Neuron (in vitro differentiated cells): ENCODE measurements around the gene TIMM17A.

Experiments
- H2AFZ ChIP-seq: one replicate; pipeline ENCODE4 v1.6.1; 2013; ENCODE audit warnings: low read depth, mild to moderate bottlenecking, inconsistent platforms, low read length, moderate library complexity
- H3K27me3 ChIP-seq: one replicate; pipeline ENCODE4 v1.6.1; 2013; ENCODE audit warnings: low read length; ENCODE audit not compliant: insufficient read depth
- H3K36me3 ChIP-seq: one replicate; pipeline ENCODE4 v1.6.1; 2013; ENCODE audit warnings: low read length; ENCODE audit not compliant: insufficient read depth
- H3K4me1 ChIP-seq: one replicate; pipeline ENCODE4 v1.6.1; 2013; ENCODE audit warnings: low read length; ENCODE audit not compliant: insufficient read depth
- H3K4me3 ChIP-seq: 2 replicates; pipeline ENCODE4 v1.5.1; 2013; ENCODE audit warnings: mild to moderate bottlenecking, low read length, moderate library complexity
- H3K9me3 ChIP-seq: one replicate; pipeline ENCODE4 v1.6.1; 2013; ENCODE audit warnings: low read length

TIMM17A gene

GRCh38 chr1:202005958-202006357 lies 50.7 kb downstream of the TIMM17A start:
- peaks cover 42% of the 10 kb centered on the region for H3K36me3 ChIP-seq
- H2AFZ ChIP-seq: no peak overlapping the region

DNA sequence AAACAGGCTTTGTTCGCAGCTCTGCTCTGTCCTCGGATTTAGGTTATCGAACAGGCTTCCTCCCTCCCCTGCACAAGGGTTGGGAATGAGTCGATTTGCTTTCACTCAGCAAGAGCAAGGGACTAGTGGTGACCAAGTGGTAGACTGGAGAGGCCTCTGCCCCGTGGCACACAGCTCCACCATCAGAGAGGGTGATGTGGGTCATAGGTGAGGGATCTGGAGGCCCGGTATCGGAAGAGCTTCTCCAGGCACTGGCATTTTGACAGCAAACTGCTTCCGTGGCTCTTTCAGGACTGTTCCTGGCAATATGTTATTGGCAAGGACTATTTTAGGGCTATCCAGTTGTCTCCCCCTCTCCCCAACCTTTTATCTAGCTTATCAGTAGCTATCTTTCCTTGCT lies 52.0 kb downstream of the TIMM17A start:
- H2AFZ ChIP-seq: no peak overlapping the region
- H3K36me3 ChIP-seq: peaks cover 33% of the 10 kb centered on the region
- H3K4me1 ChIP-seq: peaks cover 9% of the 10 kb centered on the region
- peaks cover 4% of the 10 kb centered on the region for H3K27me3 ChIP-seq
- H3K4me3 ChIP-seq: no peak overlapping the region
- H3K9me3 ChIP-seq: no peaks in the 10 kb centered on the region

More at GRCh38 chr1:202005958-202006357, 50.7 kb downstream of the TIMM17A start:
- Histone ChIP-seq H3K27me3 (no peaks in the 10 kb centered on the region), H3K4me3 (no peak overlapping the region), H3K4me1 (peaks cover 9% of the 10 kb centered on the region), H3K9me3 (no peaks in the 10 kb centered on the region)

DNA sequence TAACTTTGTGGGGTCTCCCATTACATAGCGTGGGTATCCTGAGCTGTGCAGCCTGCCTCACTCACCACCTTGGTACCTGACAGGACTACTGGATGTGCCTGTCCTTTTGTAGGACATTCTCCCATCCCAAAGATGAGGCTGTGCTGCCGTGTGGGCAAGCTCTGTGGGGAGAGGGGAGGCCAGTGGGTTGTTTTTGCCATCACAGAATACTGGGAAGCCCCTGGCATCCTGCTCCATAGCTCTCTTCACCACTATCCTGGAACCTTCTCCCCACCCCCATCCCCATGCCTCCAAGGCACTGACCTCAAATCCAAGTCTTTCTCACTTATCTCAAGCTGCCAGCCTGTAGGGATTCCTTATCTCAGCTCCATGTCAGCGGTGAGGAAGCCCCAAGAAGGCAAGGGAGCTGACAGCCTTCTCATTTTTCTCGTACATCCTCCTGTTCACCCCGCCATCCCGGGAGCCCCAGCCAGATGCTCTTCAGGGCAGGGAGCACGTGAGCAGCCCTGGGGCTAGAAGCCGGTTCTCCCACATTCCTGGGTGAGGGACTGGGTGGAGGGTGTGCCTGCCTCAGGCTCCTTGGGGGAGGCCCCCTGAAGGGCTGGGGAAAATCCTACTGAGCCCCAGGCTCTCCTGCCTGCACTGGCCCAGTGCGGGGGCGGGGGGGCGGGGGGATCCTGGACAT lies 52.6 kb downstream of the TIMM17A start:
- Histone ChIP-seq H3K27me3 (peaks cover 4% of the 10 kb centered on the region), H3K4me1 (peaks cover 9% of the 10 kb centered on the region), H3K36me3 (peaks cover 29% of the 10 kb centered on the region), H3K4me3 (no peak overlapping the region), H3K9me3 (no peaks in the 10 kb centered on the region), H2AFZ (no peak overlapping the region)

DNA sequence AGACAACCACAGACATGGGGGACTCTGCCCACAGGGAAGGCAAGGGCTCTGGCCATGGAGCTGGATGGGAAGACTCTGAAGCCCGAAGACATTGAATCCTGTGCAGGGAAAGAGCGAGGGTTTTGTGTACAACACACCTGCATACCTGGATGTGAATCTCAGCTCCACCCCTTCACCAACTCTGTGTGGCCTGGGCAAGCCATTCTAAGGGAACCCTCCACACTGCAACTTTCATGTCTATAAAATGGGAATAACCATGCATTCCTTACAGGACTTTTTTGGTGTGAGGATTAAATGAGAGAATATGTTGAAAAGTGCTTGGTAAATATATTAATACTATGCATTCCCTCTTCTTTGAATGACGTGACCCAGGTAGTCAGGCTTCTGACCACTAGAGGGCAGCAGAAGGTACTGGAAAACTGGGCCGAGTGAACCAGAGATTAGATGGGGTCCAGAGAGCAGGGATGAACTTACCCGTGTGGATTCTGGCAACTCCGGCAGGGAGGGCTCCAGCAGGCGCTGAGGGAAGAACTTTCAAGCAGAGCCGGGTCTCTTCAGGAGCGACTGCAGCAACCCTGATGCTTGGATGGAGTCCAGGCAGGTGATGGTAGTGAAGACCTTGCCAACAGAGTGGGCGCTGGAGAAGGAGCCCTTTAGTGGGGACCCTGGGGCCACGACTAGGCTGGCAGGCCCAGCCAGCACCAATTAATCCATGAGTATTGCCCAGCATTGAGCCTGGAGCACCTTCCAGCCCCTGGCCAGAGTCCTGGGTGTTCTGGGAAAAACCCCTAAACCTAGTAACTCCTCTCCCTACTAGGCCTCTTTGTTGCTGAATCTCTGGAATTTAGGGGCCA lies 54.2 kb downstream of the TIMM17A start:
- H3K36me3 ChIP-seq: peaks cover 16% of the 10 kb centered on the region
- H2AFZ ChIP-seq: no peak overlapping the region
- H3K4me1 ChIP-seq: peaks cover 9% of the 10 kb centered on the region
- H3K4me3 ChIP-seq: no peak overlapping the region
- peaks cover 4% of the 10 kb centered on the region for H3K27me3 ChIP-seq
- no peaks in the 10 kb centered on the region for H3K9me3 ChIP-seq

- Histone ChIP-seq H3K9me3 (no peaks in the 10 kb centered on the region), H3K36me3 (peaks cover 7% of the 10 kb centered on the region), H2AFZ (no peak within 1 kb of the TSS), H3K4me3 (no peak within 1 kb of the TSS), H3K27me3 (peaks cover 4% of the 10 kb centered on the region), H3K4me1 (peaks cover 9% of the 10 kb centered on the region)
Observed at GRCh38 chr1:202010180-202011015, 55.1 kb downstream of the TIMM17A start, which contains the start of gene ELF3. Gene ELF3 (plus strand): TSS chr1:202010587. CDS start chr1:202011137, 550 bp downstream.

GRCh38 chr1:202011994-202012393 lies 56.7 kb downstream of the TIMM17A start:
- H3K36me3 ChIP-seq: no peaks in the 10 kb centered on the region
- H3K27me3 ChIP-seq: peaks cover 4% of the 10 kb centered on the region
- H2AFZ ChIP-seq: no peak overlapping the region
- H3K4me3 ChIP-seq: no peak overlapping the region
- no peaks in the 10 kb centered on the region for H3K9me3 ChIP-seq
- peaks cover 9% of the 10 kb centered on the region for H3K4me1 ChIP-seq

- Histone ChIP-seq H3K27me3 (peaks cover 4% of the 10 kb centered on the region), H3K4me1 (peaks cover 9% of the 10 kb centered on the region), H3K36me3 (no peaks in the 10 kb centered on the region), H3K4me3 (no peak overlapping the region), H2AFZ (no peak overlapping the region), H3K9me3 (no peaks in the 10 kb centered on the region)
Observed at GRCh38 chr1:202012544-202013478, 57.5 kb downstream of the TIMM17A start.

DNA sequence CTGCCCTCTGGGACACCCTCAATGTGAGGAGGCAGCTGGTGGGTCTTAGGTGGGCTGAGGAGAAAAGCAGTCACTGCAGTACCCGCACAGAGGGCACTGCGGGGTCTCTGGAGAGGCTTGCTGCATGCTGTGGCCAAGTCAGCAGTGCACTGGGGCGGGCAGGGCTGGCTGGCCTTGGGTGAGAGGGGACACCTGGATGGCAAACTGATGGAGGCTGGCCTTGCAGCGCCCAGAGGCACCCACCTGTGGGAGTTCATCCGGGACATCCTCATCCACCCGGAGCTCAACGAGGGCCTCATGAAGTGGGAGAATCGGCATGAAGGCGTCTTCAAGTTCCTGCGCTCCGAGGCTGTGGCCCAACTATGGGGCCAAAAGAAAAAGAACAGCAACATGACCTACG lies 58.3 kb downstream of the TIMM17A start:
- H3K4me3 ChIP-seq: no peak overlapping the region
- peaks cover 4% of the 10 kb centered on the region for H3K27me3 ChIP-seq
- peaks cover 9% of the 10 kb centered on the region for H3K4me1 ChIP-seq
- no peak overlapping the region for H2AFZ ChIP-seq
- H3K36me3 ChIP-seq: no peaks in the 10 kb centered on the region
- H3K9me3 ChIP-seq: no peaks in the 10 kb centered on the region

- Histone ChIP-seq H2AFZ (no peak overlapping the region), H3K27me3 (peaks cover 4% of the 10 kb centered on the region), H3K4me1 (peaks cover 9% of the 10 kb centered on the region), H3K9me3 (no peaks in the 10 kb centered on the region), H3K4me3 (no peak overlapping the region), H3K36me3 (no peaks in the 10 kb centered on the region)
Observed at GRCh38 chr1:202014060-202014459, 58.8 kb downstream of the TIMM17A start.

- no peaks in the 10 kb centered on the region for H3K9me3 ChIP-seq
- H3K4me3 ChIP-seq: no peak overlapping the region
- no peak overlapping the region for H2AFZ ChIP-seq
- no peaks in the 10 kb centered on the region for H3K36me3 ChIP-seq
- peaks cover 4% of the 10 kb centered on the region for H3K4me1 ChIP-seq
- H3K27me3 ChIP-seq: peaks cover 4% of the 10 kb centered on the region
Observed at GRCh38 chr1:202014915-202015661, 59.8 kb downstream of the TIMM17A start.

DNA sequence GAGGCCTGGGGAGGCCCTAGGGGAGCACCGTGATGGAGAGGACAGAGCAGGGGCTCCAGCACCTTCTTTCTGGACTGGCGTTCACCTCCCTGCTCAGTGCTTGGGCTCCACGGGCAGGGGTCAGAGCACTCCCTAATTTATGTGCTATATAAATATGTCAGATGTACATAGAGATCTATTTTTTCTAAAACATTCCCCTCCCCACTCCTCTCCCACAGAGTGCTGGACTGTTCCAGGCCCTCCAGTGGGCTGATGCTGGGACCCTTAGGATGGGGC lies 60.3 kb downstream of the TIMM17A start:
- peaks cover 4% of the 10 kb centered on the region for H3K27me3 ChIP-seq
- no peaks in the 10 kb centered on the region for H3K36me3 ChIP-seq
- no peak overlapping the region for H2AFZ ChIP-seq
- H3K4me1 ChIP-seq: no peaks in the 10 kb centered on the region
- no peaks in the 10 kb centered on the region for H3K9me3 ChIP-seq
- no peak overlapping the region for H3K4me3 ChIP-seq
